Pancreas (tissue), 10 donors: ENCODE results near the gene PIGT. TPM values are rescaled to one million over a fixed set of nuclear protein-coding genes. Genes with fewer than 3 reads are reported as not detected.

ENCODE experiments used
- ATAC-seq, 4 donors: fragments of 200-7000 bp; cut with Tn5 transposase; one replicate each; pipeline versions ENCODE4 v1.8.0 to v1.9.1; 2020; ENCODE audit warnings: mild to moderate bottlenecking in 4 of 4, moderate library complexity in 4 of 4
- DNase-seq, 6 donors: peaks; one replicate each; pipeline ENCODE4 v3.0.0-alpha.2; 2020
- FAIRE-seq: peaks from 2 replicates; lab custom pipeline; 2012; peaks lifted over from hg19 to GRCh38; lab: Jason Lieb, UNC
- H3K27ac ChIP-seq, 4 donors: fragments of 200-600 bp; sonication (generic); 1 replicate in 3 of 4; 2 replicates in 1 of 4; pipeline versions ENCODE4 v1.5.0 to v1.8.0; 2020
- H3K27me3 ChIP-seq, 4 donors: fragments of 200-600 bp; one replicate each; pipeline ENCODE4 v1.8.0; 2021
- H3K36me3 ChIP-seq, 3 donors: fragments of 200-600 bp; sonication (generic) in 1 of 3; one replicate each; pipeline versions ENCODE4 v1.5.0 to v1.8.0; 2020 to 2021
- H3K4me1 ChIP-seq, 3 donors: fragments of 200-600 bp; one replicate each; pipeline ENCODE4 v1.8.0; 2021
- H3K4me3 ChIP-seq, 4 donors: fragments of 200-600 bp; sonication (generic) in 2 of 4; one replicate each; pipeline versions ENCODE4 v1.5.0 to v1.8.0; 2020 to 2021
- H3K9me3 ChIP-seq, 4 donors: fragments of 200-600 bp; one replicate each; pipeline ENCODE4 v1.8.0; 2021
- CTCF ChIP-seq, 4 donors: fragments of 200-600 bp; sonication (generic) in 3 of 4; IDR thresholded peaks; one replicate each; pipeline versions ENCODE4 v1.5.0 to v1.8.0; 2021; ENCODE audit warnings: antibody characterized with exemption in 4 of 4
- WGBS, 2 donors: extraction: QIAGEN DNeasy Blood & Tissue Kit; methylation state at CpG; one replicate each; pipeline ENCODE4 v1.1.7; 2013; 5-methylcytosine and 5-hydroxymethylcytosine counted together
- intact Hi-C, 3 donors: fragments of 100-400 bp; cut with DNase I; formaldehyde crosslinking; loops; one replicate each; pipeline versions ENCODE4 v1.11.1 to v1.14.2; 2022
- polyA plus RNA-seq, 2 donors: library from polyadenylated mRNA; stranded (reverse); fragments of 200-250 nt; gene quantifications; one replicate each; pipeline ENCODE4 v1.2.3, GENCODE V29; 2013
- total RNA-seq, 6 donors: library from RNA; stranded (reverse); fragmentation: NEBNext Ultra II Directional in 4 of 6; extraction: Animal tissue kit (Norgen Biotek cat#: 25700) in 4 of 6; gene quantifications; one replicate each; pipeline versions ENCODE4 v1.2.1 to v1.2.4, GENCODE V29; 2021 to 2023
- donor health status: healthy with polysubstance abuse.
- donor health status: DM: no; HTN: no; CAD: no; lungs with moderate emphysema.
- donor health status: DM: no; HTN: no; CAD: no.
- donor health status: control.
- donor health status: control.
- donor health status: Bipolar disorder and iron deficiency.
- donor health status: DM: yes; HTN: yes; CAD: no.
- donor health status: DM: no; HTN: no; CAD: no.
- donor health status: DM: no; HTN: no; CAD: no.
- donor health status: DM: yes; HTN: yes; CAD: no.

PIGT gene
- total and polyA plus RNA-seq, 8 donors: 35.3 to 69.1 (median 52.7) TPM

GRCh38 chr20:45373353-45374100 lies 42.4 kb upstream of the PIGT start:
- Histone ChIP-seq H3K4me1 (no peaks in the 10 kb centered on the region), H3K36me3 (peaks cover 0 to 1% (median 0%) of the 10 kb centered on the region in 3 donors), H3K27ac (peak overlapping the region in 3 of 4 donors; percentile 6 to 54 (median 26)), H3K27me3 (no peaks in the 10 kb centered on the region), H3K4me3 (peak overlapping the region; percentile 18 to 54 (median 37)), H3K9me3 (no peaks in the 10 kb centered on the region)
- intact Hi-C loops: loop anchor here in 1 of 3 donors (5.0 kb wide), 1 partner anchor 64 kb away; no protein-coding TSS in a partner anchor
- 5% methylated on average over 38 of the region's 38 CpGs for WGBS, 2 donors
- DNase-seq (peak; percentile 84 to 97 (median 94)), FAIRE-seq (no peak), ATAC-seq (peak; percentile 91 to 97 (median 94))
- peak; percentile 62 to 86 (median 83) for TF ChIP-seq CTCF (IDR thresholded peaks at IDR 0.05)

- Histone ChIP-seq H3K27ac (no peak overlapping the region), H3K4me1 (no peaks in the 10 kb centered on the region), H3K9me3 (no peaks in the 10 kb centered on the region), H3K36me3 (no peaks in the 10 kb centered on the region), H3K4me3 (peak overlapping the region in 2 of 4 donors; percentile 48 to 54), H3K27me3 (no peaks in the 10 kb centered on the region)
- DNase-seq: no peak
- peak in 1 of 4 donors; percentile 32 for TF ChIP-seq CTCF (IDR thresholded peaks at IDR 0.05)
- FAIRE-seq: no peak
- no peak for ATAC-seq
- 41 to 42% methylated on average over 9 of the region's 9 CpGs for WGBS, 2 donors
- intact Hi-C loops: loop anchor here in 1 of 3 donors (5.0 kb wide), 1 partner anchor 63 kb away; no protein-coding TSS in a partner anchor
Measured at GRCh38 chr20:45374101-45374467, 41.9 kb upstream of the PIGT start.

- Histone ChIP-seq H3K4me1 (no peaks in the 10 kb centered on the region), H3K4me3 (no peak overlapping the region), H3K36me3 (no peaks in the 10 kb centered on the region), H3K27me3 (no peaks in the 10 kb centered on the region), H3K9me3 (no peaks in the 10 kb centered on the region), H3K27ac (no peak overlapping the region)
- no peak for FAIRE-seq
- no peak for TF ChIP-seq CTCF (IDR thresholded peaks at IDR 0.05)
- intact Hi-C loops: loop anchor here in 1 of 3 donors (5.0 kb wide), 1 partner anchor 62 kb away; no protein-coding TSS in a partner anchor
- 91 to 94% methylated on average over 14 of the region's 14 CpGs for WGBS, 2 donors
- DNase-seq: no peak
- ATAC-seq: no peak
Measured at GRCh38 chr20:45374966-45375365, 41.0 kb upstream of the PIGT start.

- H3K36me3 ChIP-seq: no peaks in the 10 kb centered on the region
- H3K4me1 ChIP-seq: no peaks in the 10 kb centered on the region
- no peaks in the 10 kb centered on the region for H3K9me3 ChIP-seq
- no peak for TF ChIP-seq CTCF (IDR thresholded peaks at IDR 0.05)
- intact Hi-C loops: no loop called here
- no peak for ATAC-seq
- H3K27ac ChIP-seq: no peak overlapping the region
- no peak for FAIRE-seq
- no peak for DNase-seq
- no peaks in the 10 kb centered on the region for H3K27me3 ChIP-seq
- H3K4me3 ChIP-seq: no peak overlapping the region
- 81 to 85% methylated on average over 11 of the region's 11 CpGs for WGBS, 2 donors
Measured at GRCh38 chr20:45377269-45377668, 38.7 kb upstream of the PIGT start.

- Histone ChIP-seq H3K27ac (no peak within 1 kb of the TSS), H3K27me3 (no peaks in the 10 kb centered on the region), H3K4me1 (no peaks in the 10 kb centered on the region), H3K9me3 (no peaks in the 10 kb centered on the region), H3K36me3 (no peaks in the 10 kb centered on the region), H3K4me3 (no peak within 1 kb of the TSS)
- 84 to 90% methylated on average over 1 of the region's 1 CpG for WGBS, 2 donors
- FAIRE-seq: no peak
- no peak for TF ChIP-seq CTCF (IDR thresholded peaks at IDR 0.05)
- no peak for DNase-seq
- intact Hi-C loops: no loop called here
- no peak for ATAC-seq
Measured at GRCh38 chr20:45378191-45378590, 37.8 kb upstream of the PIGT start, which contains the start of gene TP53TG5. TSS of gene TP53TG5 (minus strand) at chr20:45378325. CDS start at chr20:45378236, 89 bp downstream.
